IgD-negative memory B cell (primary cell): ENCODE data around the gene GOLT1A. TPM values are rescaled to one million over a fixed set of nuclear protein-coding genes. Genes with fewer than 3 reads are reported as not detected.

Source experiments
- H3K27ac Mint-ChIP-seq, 3 donors: one replicate each; pipeline ENCODE4 v1.8.0; 2020 to 2022; ENCODE audit warnings: mild to moderate bottlenecking in 3 of 3, mixed read lengths in 3 of 3, moderate library complexity in 1 of 3
- H3K27me3 Mint-ChIP-seq: one replicate; pipeline ENCODE4 v1.8.0; 2021; ENCODE audit warnings: mixed read lengths
- H3K36me3 Mint-ChIP-seq: one replicate; pipeline ENCODE4 v1.8.0; 2020; ENCODE audit warnings: mild to moderate bottlenecking, mixed read lengths
- H3K4me1 Mint-ChIP-seq, 3 donors: one replicate each; pipeline ENCODE4 v1.8.0; 2020 to 2022; ENCODE audit warnings: mixed read lengths in 3 of 3, mild to moderate bottlenecking in 1 of 3
- H3K4me3 Mint-ChIP-seq, 4 donors: one replicate each; pipeline ENCODE4 v1.8.0; 2020 to 2022; ENCODE audit warnings: mild to moderate bottlenecking in 4 of 4, mixed read lengths in 4 of 4, moderate library complexity in 3 of 4
- H3K9me3 Mint-ChIP-seq, 3 donors: one replicate each; pipeline ENCODE4 v1.8.0; 2020 to 2021; ENCODE audit warnings: mixed read lengths in 3 of 3, mild to moderate bottlenecking in 1 of 3
- polyA plus RNA-seq: library from polyadenylated mRNA; unstranded; fragments of 300-500 nt; fragmentation: Illumina TruSeq; gene quantifications from one replicate; pipeline ENCODE4 v1.2.3, GENCODE V29; 2021

The GOLT1A gene
- polyA plus RNA-seq, 1 donor from 2014 or later: not detected

- H3K27me3 Mint-ChIP-seq: peaks cover 26% of the 10 kb centered on the region
- H3K9me3 Mint-ChIP-seq: no peaks in the 10 kb centered on the region
- H3K4me3 Mint-ChIP-seq: peak overlapping the region; percentile 70 to 89 (median 80)
- H3K4me1 Mint-ChIP-seq: peaks cover 0 to 4% (median 0%) of the 10 kb centered on the region in 3 donors
- peaks cover 2% of the 10 kb centered on the region for H3K36me3 Mint-ChIP-seq
- peak overlapping the region in 1 of 3 donors; percentile 52 for H3K27ac Mint-ChIP-seq
Measured at GRCh38 chr1:204152310-204153044, 61.3 kb downstream of the GOLT1A start.

GRCh38 chr1:204151552-204152309 is 62.1 kb downstream of the GOLT1A start, which contains the start of gene ETNK2:
Gene ETNK2, minus strand, starts transcription at chr1:204152044. Its CDS starts 192 bp downstream, at chr1:204151852.
- Mint-ChIP-seq H3K27ac (peak within 1 kb of the TSS in 1 of 3 donors; percentile 52), H3K4me1 (peaks cover 0 to 4% (median 0%) of the 10 kb centered on the region in 3 donors), H3K4me3 (peak within 1 kb of the TSS; percentile 70 to 94 (median 80)), H3K36me3 (peaks cover 2% of the 10 kb centered on the region), H3K27me3 (peaks cover 22% of the 10 kb centered on the region), H3K9me3 (no peaks in the 10 kb centered on the region)

- H3K36me3 Mint-ChIP-seq: peaks cover 2% of the 10 kb centered on the region
- H3K4me1 Mint-ChIP-seq: peaks cover 0 to 4% (median 0%) of the 10 kb centered on the region in 3 donors
- peaks cover 24% of the 10 kb centered on the region for H3K27me3 Mint-ChIP-seq
- no peaks in the 10 kb centered on the region for H3K9me3 Mint-ChIP-seq
- no peak overlapping the region for H3K27ac Mint-ChIP-seq
- peak overlapping the region; percentile 68 to 94 (median 72) for H3K4me3 Mint-ChIP-seq
Measured at GRCh38 chr1:204150702-204151551, 62.9 kb downstream of the GOLT1A start.

GRCh38 chr1:204149635-204150565 is 63.9 kb downstream of the GOLT1A start:
- Mint-ChIP-seq H3K27me3 (peaks cover 20% of the 10 kb centered on the region), H3K4me3 (peak overlapping the region in 3 of 4 donors; percentile 43 to 73 (median 71)), H3K9me3 (no peaks in the 10 kb centered on the region), H3K36me3 (no peaks in the 10 kb centered on the region), H3K27ac (no peak overlapping the region), H3K4me1 (peaks cover 0 to 4% (median 0%) of the 10 kb centered on the region in 3 donors)

DNA sequence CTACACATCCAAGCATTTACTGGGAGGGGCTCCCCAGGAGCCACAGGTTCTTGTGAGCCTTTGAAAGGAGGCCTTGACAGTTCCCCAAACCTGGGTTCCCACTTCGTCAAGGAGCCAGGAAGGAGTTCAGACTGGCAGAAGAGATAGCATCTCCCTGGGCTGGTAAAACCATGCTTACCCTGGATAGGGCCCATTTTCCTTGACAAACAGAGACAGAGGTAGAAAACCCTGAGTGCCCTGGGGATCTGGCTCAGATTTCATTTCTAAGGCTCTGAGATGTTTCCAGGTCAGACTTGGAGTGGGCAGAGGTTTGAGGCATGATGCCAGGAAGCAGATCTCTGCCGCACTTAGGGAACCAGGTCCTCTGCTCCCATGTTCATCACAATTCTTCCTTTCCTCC is 64.7 kb downstream of the GOLT1A start:
- peak overlapping the region in 3 of 4 donors; percentile 1 to 73 (median 35) for H3K4me3 Mint-ChIP-seq
- H3K9me3 Mint-ChIP-seq: no peaks in the 10 kb centered on the region
- H3K27me3 Mint-ChIP-seq: peaks cover 16% of the 10 kb centered on the region
- no peak overlapping the region for H3K27ac Mint-ChIP-seq
- H3K36me3 Mint-ChIP-seq: no peaks in the 10 kb centered on the region
- peaks cover 0 to 4% (median 0%) of the 10 kb centered on the region in 3 donors for H3K4me1 Mint-ChIP-seq

Other genes starting within 250 kb of the GOLT1A start
- gene SOX13, start 140.9 kb downstream of the GOLT1A start, polyA plus RNA-seq: 0.33 TPM
- gene ETNK2, start 61.9 kb downstream of the GOLT1A start, polyA plus RNA-seq: 1.5 TPM
- not detected for gene REN, start 47.7 kb downstream of the GOLT1A start, polyA plus RNA-seq
- not detected for gene KISS1, start 17.5 kb downstream of the GOLT1A start, polyA plus RNA-seq
- gene PLEKHA6, start 145.9 kb upstream of the GOLT1A start, polyA plus RNA-seq: 0.11 TPM
- gene PPP1R15B, start 197.8 kb upstream of the GOLT1A start, polyA plus RNA-seq: 24.4 TPM